SK-N-MC (cell line): ENCODE data around the gene SLC25A36.

ENCODE experiments used
- EZH2 ChIP-seq: fragments of 200-600 bp; sonication (generic); IDR thresholded peaks from one replicate; pipeline ENCODE4 v1.6.1; 2017; ENCODE audit warnings: antibody characterized with exemption
- FOXP2 ChIP-seq: optimal IDR thresholded peaks from 2 replicates; pipeline ENCODE3; 2011; ENCODE audit warnings: mild to moderate bottlenecking, moderate library complexity; ENCODE audit not compliant: insufficient read depth; ENCODE audit errors: extremely low read length, control extremely low read depth
- POLR2AphosphoS5 ChIP-seq: IDR thresholded peaks from 2 replicates; pipeline ENCODE4 v1.6.1; 2012; ENCODE audit warnings: mild to moderate bottlenecking, low read depth, low read length, borderline replicate concordance

DNA sequence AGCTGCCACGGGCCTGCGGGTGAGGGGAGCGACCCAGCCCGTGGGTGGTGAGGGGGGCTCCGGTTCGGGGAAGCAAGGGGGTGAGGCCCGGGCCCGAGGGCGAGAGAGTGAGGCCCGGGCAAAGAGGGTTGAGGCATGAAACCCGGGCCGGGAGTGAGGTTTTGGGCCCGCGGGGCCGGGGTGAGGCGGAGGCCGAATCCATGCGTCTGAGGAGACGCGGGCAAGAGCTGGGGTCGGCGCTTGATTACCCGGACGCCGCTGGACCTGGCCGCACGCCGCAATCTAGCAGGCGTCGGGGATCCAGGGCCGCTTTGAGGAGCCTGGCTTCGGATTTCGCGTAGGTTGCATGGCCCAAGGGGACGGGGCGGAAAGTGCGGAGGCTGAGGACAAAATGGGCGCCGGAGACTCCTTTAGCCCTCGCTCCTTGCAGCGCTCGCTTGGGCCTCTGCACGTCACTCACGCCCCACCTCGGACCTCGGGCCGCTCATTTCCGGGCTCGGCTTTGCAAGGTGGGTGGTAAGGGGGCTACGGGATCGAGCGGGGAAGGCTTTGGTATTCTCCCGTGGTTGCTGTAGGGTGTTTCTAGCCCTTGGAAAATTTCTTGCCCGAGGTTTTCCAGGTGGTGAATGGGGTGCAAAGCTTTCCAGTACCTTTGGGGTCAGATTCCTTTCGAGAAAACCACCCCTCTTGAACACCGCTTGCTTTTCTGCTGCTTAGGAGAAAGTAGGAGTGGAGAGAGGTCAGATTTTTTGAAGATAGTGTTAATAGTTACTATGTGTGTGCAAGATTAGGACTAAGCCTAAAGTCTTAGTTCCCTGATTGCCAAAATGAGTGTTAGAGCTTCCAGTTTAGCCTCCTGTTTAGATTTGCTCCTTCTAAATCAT lies 827 bp downstream of the SLC25A36 start:
- TF ChIP-seq POLR2AphosphoS5 = no peak
- TF ChIP-seq EZH2 = no peak
- no peak for TF ChIP-seq FOXP2
